Neural cell (in vitro differentiated cells): ENCODE data around the gene PDHX. TPM values are rescaled to one million over a fixed set of nuclear protein-coding genes. Genes with fewer than 3 reads are reported as not detected.

Experiments used
- H2AFZ ChIP-seq: fragments of 200-600, 300-800 bp; sonication (generic), shearing (Covaris generic); 2 replicates; pipeline ENCODE4 v1.6.0; 2014; ENCODE audit warnings: low read depth, mild to moderate bottlenecking, antibody characterized with exemption, low read length, moderate library complexity
- H3F3A ChIP-seq: fragments of 200-600 bp; shearing (Covaris generic); 2 replicates; pipeline ENCODE4 v1.6.1; 2016; ENCODE audit warnings: mild to moderate bottlenecking, moderate library complexity, mixed read lengths, antibody characterized with exemption, low read length; ENCODE audit not compliant: insufficient read depth, poor library complexity, severe bottlenecking
- H3K27ac ChIP-seq: fragments of 200-600, 300-800 bp; sonication (generic), shearing (Covaris generic); 2 replicates; pipeline ENCODE4 v1.5.1; 2014; ENCODE audit warnings: mild to moderate bottlenecking, low read length, moderate library complexity
- H3K27me3 ChIP-seq: fragments of 300-800, 200-600 bp; sonication (generic), shearing (Covaris generic); 2 replicates; pipeline ENCODE4 v1.6.0; 2014; ENCODE audit warnings: mild to moderate bottlenecking, low read depth, low read length, moderate library complexity; ENCODE audit not compliant: insufficient read depth
- H3K36me3 ChIP-seq: fragments of 300-800, 200-600 bp; sonication (generic), shearing (Covaris generic); 2 replicates; pipeline ENCODE4 v1.5.1; 2014; ENCODE audit warnings: mild to moderate bottlenecking, antibody characterized with exemption, low read length, moderate library complexity; ENCODE audit not compliant: insufficient read depth
- H3K4me2 ChIP-seq: fragments of 300-800, 200-600 bp; sonication (generic), shearing (Covaris generic); 2 replicates; pipeline ENCODE4 v1.6.0; 2014; ENCODE audit warnings: mild to moderate bottlenecking, low read length
- H3K4me3 ChIP-seq: fragments of 300-800, 200-600 bp; sonication (generic), shearing (Covaris generic); 2 replicates; pipeline ENCODE4 v1.5.1; 2014; ENCODE audit warnings: mild to moderate bottlenecking, low read length, moderate library complexity
- H3K79me2 ChIP-seq: fragments of 200-600 bp; shearing (Covaris generic); replicated peaks from 2 replicates; pipeline ENCODE4 v1.6.0; 2014; ENCODE audit warnings: mild to moderate bottlenecking, low read length, moderate library complexity; ENCODE audit not compliant: insufficient read depth
- H3K9ac ChIP-seq: fragments of 300-800, 200-600 bp; sonication (generic), shearing (Covaris generic); 2 replicates; pipeline ENCODE4 v1.6.1; 2016; ENCODE audit warnings: mild to moderate bottlenecking, low read length, mixed read lengths
- H3K9me2 ChIP-seq: fragments of 200-600 bp; shearing (Covaris generic); 2 replicates; pipeline ENCODE4 v1.6.1; 2016; ENCODE audit warnings: mild to moderate bottlenecking, low read length, mixed read lengths; ENCODE audit not compliant: insufficient read depth
- H3K9me3 ChIP-seq: fragments of 200-600, 300-800 bp; sonication (generic), shearing (Covaris generic); 2 replicates; pipeline ENCODE4 v1.6.1; 2016; ENCODE audit warnings: mild to moderate bottlenecking, mixed run types, low read length, moderate library complexity, mixed read lengths
- H4K20me1 ChIP-seq: fragments of 200-600 bp; shearing (Covaris generic); 2 replicates; pipeline ENCODE4 v1.6.1; 2016; ENCODE audit warnings: mild to moderate bottlenecking, mixed run types; ENCODE audit not compliant: insufficient read depth
- EP300 ChIP-seq: fragments of 450-650 bp; conservative IDR thresholded peaks from 2 replicates; pipeline ENCODE4 v1.6.1; 2014; ENCODE audit warnings: antibody characterized with exemption, mild to moderate bottlenecking, moderate library complexity; ENCODE audit not compliant: poor library complexity, severe bottlenecking
- EZH2 ChIP-seq: fragments of 200-600, 300-800 bp; shearing (Covaris generic), sonication (generic); IDR thresholded peaks from 2 replicates; pipeline ENCODE4 v1.6.1; 2014; ENCODE audit warnings: antibody characterized with exemption, low read length, borderline replicate concordance, mild to moderate bottlenecking; ENCODE audit not compliant: insufficient read depth, poor library complexity, severe bottlenecking
- MXI1 ChIP-seq: fragments of 450-650 bp; conservative IDR thresholded peaks from 2 replicates; pipeline ENCODE4 v1.6.1; 2014; ENCODE audit warnings: antibody characterized with exemption, mild to moderate bottlenecking; ENCODE audit not compliant: poor library complexity, severe bottlenecking
- POLR2AphosphoS5 ChIP-seq: IDR thresholded peaks from 2 replicates; pipeline ENCODE4 v1.6.1; 2012
- RAD21 ChIP-seq: fragments of 450-650 bp; conservative IDR thresholded peaks from 2 replicates; pipeline ENCODE4 v1.6.1; 2014; ENCODE audit warnings: antibody characterized with exemption, mild to moderate bottlenecking, moderate library complexity
- SMC3 ChIP-seq: fragments of 450-650 bp; conservative IDR thresholded peaks from 2 replicates; pipeline ENCODE4 v1.6.1; 2014; ENCODE audit warnings: antibody characterized with exemption, mild to moderate bottlenecking, moderate library complexity; ENCODE audit not compliant: poor library complexity
- TAF1 ChIP-seq: IDR thresholded peaks from 2 replicates; pipeline ENCODE4 v1.6.1; 2012; ENCODE audit warnings: low read depth
- polyA plus RNA-seq: library from polyadenylated mRNA; depleted of rRNA; stranded (reverse); fragments of >200 nt; gene quantifications from 2 replicates; pipeline ENCODE4 v1.2.3, GENCODE V29; 2014
- TF ChIP-seq, protein P1 (sequence below): fragments of 450-650 bp; IDR thresholded peaks from 2 replicates; pipeline ENCODE4 v1.5.1; 2014; ENCODE audit warnings: antibody characterized with exemption, mild to moderate bottlenecking, moderate library complexity; ENCODE audit not compliant: poor library complexity, severe bottlenecking
- TF ChIP-seq, protein P2 (sequence below): IDR thresholded peaks from 2 replicates; pipeline ENCODE4 v1.6.1; 2012; ENCODE audit warnings: borderline replicate concordance

Gene PDHX
- polyA plus RNA-seq, 1 donor from 2014 or later: 59.8 TPM

DNA sequence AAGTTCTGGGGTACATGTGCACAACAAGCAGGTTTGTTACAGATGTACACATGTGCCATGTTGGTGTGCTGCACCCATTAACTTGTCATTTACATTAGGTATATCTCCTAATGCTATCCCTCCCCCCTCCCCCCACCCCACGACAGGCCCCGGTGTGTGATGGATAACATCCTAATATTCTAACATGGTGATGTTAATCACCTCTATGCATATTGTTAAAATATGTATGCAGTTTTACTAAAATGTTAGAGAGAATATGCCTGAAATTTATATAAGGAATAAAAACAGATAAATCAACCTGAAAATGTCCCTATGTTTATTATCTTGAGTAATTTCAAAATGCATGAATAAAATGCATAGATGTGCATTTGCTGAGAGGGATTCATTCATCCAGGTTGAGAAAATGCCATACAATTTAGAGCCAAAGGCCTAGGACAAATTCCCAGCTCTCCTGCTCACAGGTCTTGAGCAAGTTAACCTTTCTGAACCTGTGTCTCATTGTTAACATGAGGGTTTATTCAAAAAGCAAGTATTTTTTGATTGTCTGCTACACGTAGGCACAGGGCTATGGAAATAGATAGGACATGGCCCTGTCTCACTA, 38.9 kb upstream of the PDHX start:
- no peaks in the 10 kb centered on the region for H4K20me1 ChIP-seq
- no peak overlapping the region for H3K27ac ChIP-seq
- H3K9ac ChIP-seq: no peak overlapping the region
- no peak for TF ChIP-seq TAF1
- no peak for TF ChIP-seq EZH2
- TF ChIP-seq MXI1: no peak
- TF ChIP-seq, protein P1, sequence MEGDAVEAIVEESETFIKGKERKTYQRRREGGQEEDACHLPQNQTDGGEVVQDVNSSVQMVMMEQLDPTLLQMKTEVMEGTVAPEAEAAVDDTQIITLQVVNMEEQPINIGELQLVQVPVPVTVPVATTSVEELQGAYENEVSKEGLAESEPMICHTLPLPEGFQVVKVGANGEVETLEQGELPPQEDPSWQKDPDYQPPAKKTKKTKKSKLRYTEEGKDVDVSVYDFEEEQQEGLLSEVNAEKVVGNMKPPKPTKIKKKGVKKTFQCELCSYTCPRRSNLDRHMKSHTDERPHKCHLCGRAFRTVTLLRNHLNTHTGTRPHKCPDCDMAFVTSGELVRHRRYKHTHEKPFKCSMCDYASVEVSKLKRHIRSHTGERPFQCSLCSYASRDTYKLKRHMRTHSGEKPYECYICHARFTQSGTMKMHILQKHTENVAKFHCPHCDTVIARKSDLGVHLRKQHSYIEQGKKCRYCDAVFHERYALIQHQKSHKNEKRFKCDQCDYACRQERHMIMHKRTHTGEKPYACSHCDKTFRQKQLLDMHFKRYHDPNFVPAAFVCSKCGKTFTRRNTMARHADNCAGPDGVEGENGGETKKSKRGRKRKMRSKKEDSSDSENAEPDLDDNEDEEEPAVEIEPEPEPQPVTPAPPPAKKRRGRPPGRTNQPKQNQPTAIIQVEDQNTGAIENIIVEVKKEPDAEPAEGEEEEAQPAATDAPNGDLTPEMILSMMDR: no peak
- no peak for TF ChIP-seq RAD21
- TF ChIP-seq POLR2AphosphoS5: no peak
- TF ChIP-seq, protein P2, sequence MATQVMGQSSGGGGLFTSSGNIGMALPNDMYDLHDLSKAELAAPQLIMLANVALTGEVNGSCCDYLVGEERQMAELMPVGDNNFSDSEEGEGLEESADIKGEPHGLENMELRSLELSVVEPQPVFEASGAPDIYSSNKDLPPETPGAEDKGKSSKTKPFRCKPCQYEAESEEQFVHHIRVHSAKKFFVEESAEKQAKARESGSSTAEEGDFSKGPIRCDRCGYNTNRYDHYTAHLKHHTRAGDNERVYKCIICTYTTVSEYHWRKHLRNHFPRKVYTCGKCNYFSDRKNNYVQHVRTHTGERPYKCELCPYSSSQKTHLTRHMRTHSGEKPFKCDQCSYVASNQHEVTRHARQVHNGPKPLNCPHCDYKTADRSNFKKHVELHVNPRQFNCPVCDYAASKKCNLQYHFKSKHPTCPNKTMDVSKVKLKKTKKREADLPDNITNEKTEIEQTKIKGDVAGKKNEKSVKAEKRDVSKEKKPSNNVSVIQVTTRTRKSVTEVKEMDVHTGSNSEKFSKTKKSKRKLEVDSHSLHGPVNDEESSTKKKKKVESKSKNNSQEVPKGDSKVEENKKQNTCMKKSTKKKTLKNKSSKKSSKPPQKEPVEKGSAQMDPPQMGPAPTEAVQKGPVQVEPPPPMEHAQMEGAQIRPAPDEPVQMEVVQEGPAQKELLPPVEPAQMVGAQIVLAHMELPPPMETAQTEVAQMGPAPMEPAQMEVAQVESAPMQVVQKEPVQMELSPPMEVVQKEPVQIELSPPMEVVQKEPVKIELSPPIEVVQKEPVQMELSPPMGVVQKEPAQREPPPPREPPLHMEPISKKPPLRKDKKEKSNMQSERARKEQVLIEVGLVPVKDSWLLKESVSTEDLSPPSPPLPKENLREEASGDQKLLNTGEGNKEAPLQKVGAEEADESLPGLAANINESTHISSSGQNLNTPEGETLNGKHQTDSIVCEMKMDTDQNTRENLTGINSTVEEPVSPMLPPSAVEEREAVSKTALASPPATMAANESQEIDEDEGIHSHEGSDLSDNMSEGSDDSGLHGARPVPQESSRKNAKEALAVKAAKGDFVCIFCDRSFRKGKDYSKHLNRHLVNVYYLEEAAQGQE: no peak
- no peak for TF ChIP-seq EP300
- no peak for TF ChIP-seq SMC3
- peaks cover 6% of the 10 kb centered on the region for H3K36me3 ChIP-seq
- H3K79me2 ChIP-seq: no peaks in the 10 kb centered on the region
- H3K4me2 ChIP-seq: no peak overlapping the region
- H3K9me2 ChIP-seq: no peaks in the 10 kb centered on the region
- H3K9me3 ChIP-seq: no peaks in the 10 kb centered on the region
- no peaks in the 10 kb centered on the region for H3K27me3 ChIP-seq
- H3K4me3 ChIP-seq: no peak overlapping the region
- no peaks in the 10 kb centered on the region for H3F3A ChIP-seq
- H2AFZ ChIP-seq: no peak overlapping the region

DNA sequence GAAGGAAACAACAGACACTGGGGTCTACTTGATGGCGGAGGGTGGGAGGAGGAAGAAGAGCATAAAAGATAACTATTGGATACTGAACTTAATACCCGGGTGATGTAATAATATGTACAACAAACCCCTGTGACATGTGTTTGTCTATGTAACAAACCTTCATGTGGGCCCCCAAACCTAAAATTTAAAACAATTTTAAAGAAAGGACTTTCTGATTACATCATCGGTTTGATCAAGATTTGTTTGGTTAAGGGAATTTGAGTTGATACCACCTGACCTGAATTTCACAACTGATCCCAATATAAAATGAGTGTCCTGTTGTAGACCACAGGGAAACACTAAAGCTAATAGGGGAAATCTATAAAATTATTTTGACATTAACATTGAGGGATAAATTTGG, 34.5 kb upstream of the PDHX start:
- Histone ChIP-seq H3K9me3 (no peaks in the 10 kb centered on the region), H3K4me2 (no peak overlapping the region), H2AFZ (no peak overlapping the region), H3K9me2 (no peaks in the 10 kb centered on the region), H3K36me3 (peaks cover 6% of the 10 kb centered on the region), H3F3A (no peaks in the 10 kb centered on the region), H3K79me2 (no peaks in the 10 kb centered on the region), H4K20me1 (no peaks in the 10 kb centered on the region), H3K9ac (no peak overlapping the region), H3K27me3 (no peaks in the 10 kb centered on the region), H3K4me3 (no peak overlapping the region), H3K27ac (no peak overlapping the region)
- TF ChIP-seq EP300 (no peak), TAF1 (no peak)
